ENCODE data around the gene DKKL1.

The DKKL1 gene

GRCh38 chr19:49396738-49397505, 33.2 kb downstream of the DKKL1 start:
- H3K4me3 ChIP-seq (ENCODE audit: low read depth, low read length), result no peak overlapping the region
- DNase-seq (ENCODE audit: low read depth), result no peak
- TF ChIP-seq MYC (IDR thresholded peaks at IDR 0.05; ENCODE audit: low read depth, low read length) (no peak), POLR2A (IDR thresholded peaks at IDR 0.05; ENCODE audit: extremely low read depth, insufficient read length) (no peak), MAX (IDR thresholded peaks at IDR 0.05; ENCODE audit: low read depth, low read length) (no peak), CTCF (IDR thresholded peaks at IDR 0.05; ENCODE audit: low read depth, low read length) (no peak)

GRCh38 chr19:49398001-49398615, 34.4 kb downstream of the DKKL1 start:
- TF ChIP-seq MYC (IDR thresholded peaks at IDR 0.05; ENCODE audit: low read depth, low read length), result no peak
- TF ChIP-seq MAX (IDR thresholded peaks at IDR 0.05; ENCODE audit: low read depth, low read length), result no peak
- TF ChIP-seq POLR2A (IDR thresholded peaks at IDR 0.05; ENCODE audit: extremely low read depth, insufficient read length), result no peak
- no peak for TF ChIP-seq CTCF (IDR thresholded peaks at IDR 0.05; ENCODE audit: low read depth, low read length)
- H3K4me3 ChIP-seq (ENCODE audit: low read depth, low read length), result no peak overlapping the region
- DNase-seq (ENCODE audit: low read depth), result no peak

DNA sequence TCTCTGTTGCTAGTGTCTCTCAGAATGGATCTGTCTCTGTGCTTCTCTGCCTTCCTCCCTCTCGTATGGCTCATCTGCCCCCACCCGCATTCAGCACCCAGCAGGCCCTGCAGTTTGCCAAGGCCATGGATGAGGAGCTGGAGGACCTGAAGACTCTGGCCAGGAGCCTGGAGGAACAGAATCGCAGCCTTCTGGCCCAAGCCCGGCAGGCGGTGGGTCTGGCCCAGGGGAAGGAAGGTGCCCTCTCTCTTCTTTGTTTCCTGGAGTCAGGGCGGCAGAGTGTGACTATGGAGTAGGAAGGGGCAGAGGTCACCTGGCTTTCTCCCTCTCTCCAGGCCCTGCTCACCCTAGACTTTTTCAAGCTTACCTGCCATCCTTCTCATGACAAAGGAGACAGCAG, 35.3 kb downstream of the DKKL1 start:
- H3K4me3 ChIP-seq (ENCODE audit: low read depth, low read length), result no peak overlapping the region
- no peak for TF ChIP-seq MAX (IDR thresholded peaks at IDR 0.05; ENCODE audit: low read depth, low read length)
- no peak for TF ChIP-seq MYC (IDR thresholded peaks at IDR 0.05; ENCODE audit: low read depth, low read length)
- TF ChIP-seq CTCF (IDR thresholded peaks at IDR 0.05; ENCODE audit: low read depth, low read length), result no peak
- no peak for TF ChIP-seq POLR2A (IDR thresholded peaks at IDR 0.05; ENCODE audit: extremely low read depth, insufficient read length)
- no peak for DNase-seq (ENCODE audit: low read depth)

- TF ChIP-seq MAX (IDR thresholded peaks at IDR 0.05; ENCODE audit: low read depth, low read length) (no peak), CTCF (IDR thresholded peaks at IDR 0.05; ENCODE audit: low read depth, low read length) (no peak), POLR2A (IDR thresholded peaks at IDR 0.05; ENCODE audit: extremely low read depth, insufficient read length) (no peak), MYC (IDR thresholded peaks at IDR 0.05; ENCODE audit: low read depth, low read length) (no peak)
- no peak for DNase-seq (ENCODE audit: low read depth)
- no peak overlapping the region for H3K4me3 ChIP-seq (ENCODE audit: low read depth, low read length)
Observed at GRCh38 chr19:49400029-49400428, 36.4 kb downstream of the DKKL1 start.

GRCh38 chr19:49403404-49404187, 39.9 kb downstream of the DKKL1 start:
- no peak overlapping the region for H3K4me3 ChIP-seq (ENCODE audit: low read depth, low read length)
- no peak for DNase-seq (ENCODE audit: low read depth)
- TF ChIP-seq CTCF (IDR thresholded peaks at IDR 0.05; ENCODE audit: low read depth, low read length), result no peak
- no peak for TF ChIP-seq POLR2A (IDR thresholded peaks at IDR 0.05; ENCODE audit: extremely low read depth, insufficient read length)
- TF ChIP-seq MYC (IDR thresholded peaks at IDR 0.05; ENCODE audit: low read depth, low read length), result no peak
- TF ChIP-seq MAX (IDR thresholded peaks at IDR 0.05; ENCODE audit: low read depth, low read length), result no peak
